ENCODE data around the gene ALPG.
"Not testable (repeated sequence)": the region's sequence is repeated elsewhere in the genome, so short reads cannot be mapped to it uniquely, and the experiment has no call there.

The ALPG gene

DNA sequence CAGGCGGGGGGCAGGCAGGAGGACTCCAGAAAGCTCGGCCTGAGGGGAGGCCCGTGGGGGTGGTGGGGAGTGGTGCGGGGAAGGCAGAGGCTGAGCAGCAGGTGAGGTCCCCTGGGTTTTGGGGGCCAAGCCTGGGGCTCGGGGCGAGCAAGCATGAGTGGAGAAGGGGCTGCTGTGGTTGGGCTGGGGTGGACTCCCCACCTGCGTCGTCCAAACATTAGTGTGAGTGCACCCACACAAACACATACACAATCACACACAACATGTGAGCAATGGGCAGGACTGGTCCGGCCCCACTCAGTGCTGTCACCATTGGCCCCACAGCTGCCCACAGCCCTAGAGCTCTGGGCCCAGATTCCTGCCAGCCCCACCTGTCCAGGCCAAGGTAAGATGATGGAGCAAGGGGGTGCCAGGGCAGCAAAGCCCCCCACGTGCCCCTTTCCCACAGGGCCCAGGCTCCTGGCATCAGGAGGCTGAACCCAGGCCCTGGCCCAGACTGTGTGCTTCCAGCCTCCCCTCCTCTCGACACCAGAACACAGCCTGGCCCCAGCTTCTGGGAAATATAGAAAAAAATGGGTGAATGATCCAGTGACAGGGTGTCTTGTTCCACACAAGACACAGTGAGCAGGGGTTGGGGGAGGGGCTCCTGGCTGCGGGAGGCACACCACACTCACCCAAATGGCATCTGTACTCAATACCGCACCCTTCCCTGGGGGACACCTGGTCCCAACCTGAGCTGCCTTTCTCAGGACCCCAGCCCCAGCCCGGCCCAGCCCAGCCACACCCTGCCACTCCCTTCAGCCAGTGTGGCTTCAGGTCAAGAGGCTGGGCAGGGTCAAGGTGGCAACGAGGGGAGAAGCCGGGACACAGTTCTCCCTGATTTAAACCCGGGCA, 28.6 kb upstream of the ALPG start:
- H3K4me1 ChIP-seq, result no peaks in the 10 kb centered on the region
- H3K36me3 ChIP-seq, result no peaks in the 10 kb centered on the region
- H3K9me3 ChIP-seq, result no peaks in the 10 kb centered on the region
- peaks cover 17% of the 10 kb centered on the region for H3K27me3 ChIP-seq
- TF ChIP-seq, protein P1, sequence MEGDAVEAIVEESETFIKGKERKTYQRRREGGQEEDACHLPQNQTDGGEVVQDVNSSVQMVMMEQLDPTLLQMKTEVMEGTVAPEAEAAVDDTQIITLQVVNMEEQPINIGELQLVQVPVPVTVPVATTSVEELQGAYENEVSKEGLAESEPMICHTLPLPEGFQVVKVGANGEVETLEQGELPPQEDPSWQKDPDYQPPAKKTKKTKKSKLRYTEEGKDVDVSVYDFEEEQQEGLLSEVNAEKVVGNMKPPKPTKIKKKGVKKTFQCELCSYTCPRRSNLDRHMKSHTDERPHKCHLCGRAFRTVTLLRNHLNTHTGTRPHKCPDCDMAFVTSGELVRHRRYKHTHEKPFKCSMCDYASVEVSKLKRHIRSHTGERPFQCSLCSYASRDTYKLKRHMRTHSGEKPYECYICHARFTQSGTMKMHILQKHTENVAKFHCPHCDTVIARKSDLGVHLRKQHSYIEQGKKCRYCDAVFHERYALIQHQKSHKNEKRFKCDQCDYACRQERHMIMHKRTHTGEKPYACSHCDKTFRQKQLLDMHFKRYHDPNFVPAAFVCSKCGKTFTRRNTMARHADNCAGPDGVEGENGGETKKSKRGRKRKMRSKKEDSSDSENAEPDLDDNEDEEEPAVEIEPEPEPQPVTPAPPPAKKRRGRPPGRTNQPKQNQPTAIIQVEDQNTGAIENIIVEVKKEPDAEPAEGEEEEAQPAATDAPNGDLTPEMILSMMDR (IDR thresholded peaks at IDR 0.05; ENCODE audit: low read depth, low read length), result no peak
- no peak overlapping the region for H3K4me3 ChIP-seq (ENCODE audit: low read depth, low read length)
- peak; percentile 10 for DNase-seq

DNA sequence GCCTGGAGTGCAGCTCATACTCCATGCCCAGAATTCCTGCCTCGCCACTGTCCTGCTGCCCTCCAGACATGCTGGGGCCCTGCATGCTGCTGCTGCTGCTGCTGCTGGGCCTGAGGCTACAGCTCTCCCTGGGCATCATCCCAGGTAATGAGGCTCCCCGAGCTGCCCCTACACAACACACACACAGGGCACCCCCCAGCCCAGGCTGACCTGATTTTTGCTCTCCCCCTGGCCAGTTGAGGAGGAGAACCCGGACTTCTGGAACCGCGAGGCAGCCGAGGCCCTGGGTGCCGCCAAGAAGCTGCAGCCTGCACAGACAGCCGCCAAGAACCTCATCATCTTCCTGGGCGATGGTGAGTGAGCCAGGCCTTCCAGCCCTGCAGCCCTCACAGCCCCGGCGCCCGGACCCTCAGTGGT, 27.9 kb upstream of the ALPG start, which contains the start of gene ALPP:
Gene ALPP, plus strand, starts transcription at position 17 of the 417 bp plus-strand sequence. Its CDS starts 52 bp downstream, at position 69.
- H3K36me3 ChIP-seq; H3K4me3 ChIP-seq (ENCODE audit: low read depth, low read length); H3K9me3 ChIP-seq; H3K4me1 ChIP-seq; DNase-seq: not testable (repeated sequence)
- peaks cover 24% of the 10 kb centered on the region for H3K27me3 ChIP-seq

DNA sequence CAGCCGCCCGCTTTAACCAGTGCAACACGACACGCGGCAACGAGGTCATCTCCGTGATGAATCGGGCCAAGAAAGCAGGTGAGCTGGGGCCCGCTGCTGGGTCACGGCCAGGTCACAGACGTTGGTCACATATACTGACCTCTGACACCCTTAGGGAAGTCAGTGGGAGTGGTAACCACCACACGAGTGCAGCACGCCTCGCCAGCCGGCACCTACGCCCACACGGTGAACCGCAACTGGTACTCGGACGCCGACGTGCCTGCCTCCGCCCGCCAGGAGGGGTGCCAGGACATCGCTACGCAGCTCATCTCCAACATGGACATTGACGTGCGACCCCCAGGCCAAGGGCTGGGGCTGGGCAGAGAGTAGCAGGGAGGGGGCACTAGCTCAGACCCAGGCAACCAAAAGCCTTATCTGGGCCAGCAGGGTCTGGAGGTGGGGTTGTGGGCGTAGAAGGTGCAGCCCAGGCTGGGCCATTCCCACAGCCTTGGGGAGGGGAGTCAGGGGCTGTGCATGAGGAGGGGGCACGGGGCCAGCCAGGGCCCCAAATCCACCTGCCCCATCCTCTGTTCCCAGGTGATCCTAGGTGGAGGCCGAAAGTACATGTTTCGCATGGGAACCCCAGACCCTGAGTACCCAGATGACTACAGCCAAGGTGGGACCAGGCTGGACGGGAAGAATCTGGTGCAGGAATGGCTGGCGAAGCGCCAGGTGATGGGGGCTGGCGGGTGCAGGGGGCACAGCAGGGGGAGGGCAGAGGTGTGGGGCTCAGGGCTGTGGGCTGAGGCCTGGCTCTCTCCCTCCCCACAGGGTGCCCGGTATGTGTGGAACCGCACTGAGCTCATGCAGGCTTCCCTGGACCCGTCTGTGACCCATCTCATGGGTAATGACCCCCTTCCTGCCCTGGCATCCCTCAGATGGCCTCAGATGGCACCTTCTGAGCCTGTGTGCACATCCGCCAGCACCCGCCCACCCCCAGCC, 26.7 kb upstream of the ALPG start:
- H3K4me3 ChIP-seq (ENCODE audit: low read depth, low read length); H3K9me3 ChIP-seq; H3K36me3 ChIP-seq; DNase-seq; H3K4me1 ChIP-seq: not testable (repeated sequence)
- H3K27me3 ChIP-seq, result peaks cover 36% of the 10 kb centered on the region

DNA sequence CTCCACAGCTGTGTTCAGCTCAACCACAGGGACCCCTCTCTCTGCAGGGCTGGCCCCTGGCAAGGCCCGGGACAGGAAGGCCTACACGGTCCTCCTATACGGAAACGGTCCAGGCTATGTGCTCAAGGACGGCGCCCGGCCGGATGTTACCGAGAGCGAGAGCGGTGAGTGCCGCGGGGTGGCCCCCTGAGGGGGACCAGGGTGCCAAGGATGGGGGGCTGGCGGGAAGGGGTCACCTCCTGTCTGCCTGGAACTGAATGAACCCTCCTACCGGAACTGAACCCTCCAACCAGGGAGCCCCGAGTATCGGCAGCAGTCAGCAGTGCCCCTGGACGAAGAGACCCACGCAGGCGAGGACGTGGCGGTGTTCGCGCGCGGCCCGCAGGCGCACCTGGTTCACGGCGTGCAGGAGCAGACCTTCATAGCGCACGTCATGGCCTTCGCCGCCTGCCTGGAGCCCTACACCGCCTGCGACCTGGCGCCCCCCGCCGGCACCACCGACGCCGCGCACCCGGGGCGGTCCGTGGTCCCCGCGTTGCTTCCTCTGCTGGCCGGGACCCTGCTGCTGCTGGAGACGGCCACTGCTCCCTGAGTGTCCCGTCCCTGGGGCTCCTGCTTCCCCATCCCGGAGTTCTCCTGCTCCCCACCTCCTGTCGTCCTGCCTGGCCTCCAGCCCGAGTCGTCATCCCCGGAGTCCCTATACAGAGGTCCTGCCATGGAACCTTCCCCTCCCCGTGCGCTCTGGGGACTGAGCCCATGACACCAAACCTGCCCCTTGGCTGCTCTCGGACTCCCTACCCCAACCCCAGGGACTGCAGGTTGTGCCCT, 25.2 kb upstream of the ALPG start:
- H3K9me3 ChIP-seq; H3K36me3 ChIP-seq; H3K4me3 ChIP-seq (ENCODE audit: low read depth, low read length); H3K4me1 ChIP-seq: not testable (repeated sequence)
- H3K27me3 ChIP-seq, result peaks cover 51% of the 10 kb centered on the region
- DNase-seq, result peak; percentile 43

DNA sequence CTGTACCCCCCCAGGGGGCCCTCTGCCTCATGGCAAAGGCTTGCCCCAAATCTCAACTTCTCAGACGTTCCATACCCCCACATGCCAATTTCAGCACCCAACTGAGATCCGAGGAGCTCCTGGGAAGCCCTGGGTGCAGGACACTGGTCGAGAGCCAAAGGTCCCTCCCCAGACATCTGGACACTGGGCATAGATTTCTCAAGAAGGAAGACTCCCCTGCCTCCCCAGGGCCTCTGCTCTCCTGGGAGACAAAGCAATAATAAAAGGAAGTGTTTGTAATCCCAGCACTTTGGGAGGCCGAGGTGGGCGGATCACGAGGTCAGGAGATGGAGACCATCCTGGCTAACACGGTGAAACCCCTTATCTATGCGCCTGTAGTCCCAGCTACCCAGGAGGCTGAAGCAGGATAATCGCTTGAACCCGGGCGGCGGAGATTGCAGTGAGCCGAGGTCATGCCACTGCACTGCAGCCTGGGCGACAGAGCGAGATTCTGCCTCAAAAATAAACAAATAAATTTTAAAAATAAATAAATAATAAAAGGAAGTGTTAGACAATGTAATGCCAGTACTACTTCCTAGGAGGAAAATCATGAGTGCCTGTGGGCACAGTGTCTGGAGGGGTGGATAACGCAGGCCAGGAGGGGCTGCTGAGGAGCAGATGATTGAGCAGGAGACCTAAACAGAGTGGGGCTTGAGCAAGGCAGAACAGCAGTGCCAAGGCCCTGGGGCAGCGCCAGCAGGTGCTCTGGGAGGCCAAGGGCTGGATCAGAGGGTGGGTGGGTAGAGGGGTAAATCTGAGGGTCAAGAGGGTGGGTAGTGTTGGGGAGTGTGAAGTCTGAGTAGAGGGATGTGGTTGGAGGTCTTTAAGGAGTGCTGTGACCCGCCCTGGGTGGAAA, 24.1 kb upstream of the ALPG start:
- H3K4me3 ChIP-seq (ENCODE audit: low read depth, low read length), result no peak overlapping the region
- TF ChIP-seq, protein P1 (IDR thresholded peaks at IDR 0.05; ENCODE audit: low read depth, low read length), result no peak
- H3K36me3 ChIP-seq, result no peaks in the 10 kb centered on the region
- no peaks in the 10 kb centered on the region for H3K9me3 ChIP-seq
- no peak for DNase-seq
- H3K27me3 ChIP-seq, result peaks cover 62% of the 10 kb centered on the region
- H3K4me1 ChIP-seq, result no peaks in the 10 kb centered on the region

DNA sequence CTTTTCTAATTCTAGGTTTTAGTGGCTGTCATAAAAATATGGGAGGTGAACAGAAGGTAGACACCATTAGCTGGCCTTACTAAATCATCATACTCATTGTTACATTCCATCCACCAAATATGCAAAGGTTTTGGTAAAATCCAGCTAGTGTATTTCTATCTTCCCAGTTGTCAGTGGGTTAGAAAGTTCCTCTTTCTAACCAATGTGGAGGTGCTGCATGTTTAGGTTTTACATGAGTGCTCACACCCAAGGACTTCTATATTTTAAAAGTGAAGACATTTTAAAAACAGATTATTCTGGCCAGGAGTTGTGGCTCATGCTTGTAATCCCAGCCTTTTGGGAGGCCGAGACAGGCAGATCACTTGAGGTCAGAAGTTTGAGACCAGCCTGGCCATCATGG, 22.2 kb upstream of the ALPG start:
- no peaks in the 10 kb centered on the region for H3K36me3 ChIP-seq
- TF ChIP-seq, protein P1 (IDR thresholded peaks at IDR 0.05; ENCODE audit: low read depth, low read length), result no peak
- DNase-seq, result no peak
- H3K4me3 ChIP-seq (ENCODE audit: low read depth, low read length), result no peak overlapping the region
- no peaks in the 10 kb centered on the region for H3K9me3 ChIP-seq
- no peaks in the 10 kb centered on the region for H3K4me1 ChIP-seq
- peaks cover 81% of the 10 kb centered on the region for H3K27me3 ChIP-seq

DNA sequence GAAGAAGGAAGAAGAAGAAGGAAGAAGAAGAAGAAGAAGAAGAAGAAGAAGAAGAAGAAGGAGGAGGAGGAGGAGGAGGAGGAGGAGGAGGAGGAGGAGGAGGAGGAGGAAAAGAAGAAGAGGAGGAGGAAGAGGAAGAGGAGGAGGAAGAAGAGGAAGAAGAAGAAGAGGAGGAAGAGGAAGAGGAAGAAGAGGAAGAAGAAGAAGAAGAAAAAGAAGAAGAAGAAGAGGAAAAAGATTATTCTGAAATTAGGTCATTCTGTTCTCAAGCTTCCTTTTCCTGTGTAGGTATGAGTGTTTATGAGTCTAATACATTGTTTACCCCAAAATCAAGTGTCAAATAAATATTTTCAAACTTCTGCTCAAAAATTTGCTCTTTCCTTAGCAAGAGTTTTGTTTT, 21.6 kb upstream of the ALPG start:
- DNase-seq; H3K4me1 ChIP-seq; H3K9me3 ChIP-seq; H3K36me3 ChIP-seq; H3K4me3 ChIP-seq (ENCODE audit: low read depth, low read length): not testable (repeated sequence)
- peaks cover 87% of the 10 kb centered on the region for H3K27me3 ChIP-seq
